Activated B cell treated with CpG ODN at 0.5 μM for 24 hours (primary cell): ENCODE data around the gene ARHGAP32. TPM values are rescaled to one million over a fixed set of nuclear protein-coding genes. Genes with fewer than 3 reads are reported as not detected.
A peak's percentile ranks its signal among the peaks of the same experiment; 100 is the strongest.

Experiments
- ATAC-seq: fragments of 200-7000 bp; cut with Tn5 transposase; one replicate; pipeline ENCODE4 v1.10.0; 2021; ENCODE audit warnings: low read depth, mild to moderate bottlenecking, moderate library complexity
- CTCF ChIA-PET: fragments of 350-600 bp; sonication (Branson Sonifier 250); formaldehyde crosslinking; loops from one replicate; lab custom pipeline; 2021; ENCODE audit warnings: antibody characterized with exemption; lab: Charles Lee
- POLR2A ChIA-PET: fragments of 350-600 bp; sonication (Branson Sonifier 250); formaldehyde crosslinking; loops from one replicate; lab custom pipeline; 2021; ENCODE audit warnings: antibody characterized with exemption; lab: Charles Lee
- DNase-seq: peaks from one replicate; pipeline ENCODE4 v3.0.0; 2022
- H3K27ac Mint-ChIP-seq: one replicate; pipeline ENCODE4 v1.8.0; 2020; ENCODE audit warnings: mixed read lengths
- H3K27me3 Mint-ChIP-seq: one replicate; pipeline ENCODE4 v1.8.0; 2021; ENCODE audit warnings: mixed read lengths
- H3K36me3 Mint-ChIP-seq: one replicate; pipeline ENCODE4 v1.8.0; 2021; ENCODE audit warnings: low read depth, mixed read lengths
- H3K4me1 Mint-ChIP-seq: one replicate; pipeline ENCODE4 v1.8.0; 2021; ENCODE audit warnings: mixed read lengths
- H3K4me3 Mint-ChIP-seq: one replicate; pipeline ENCODE4 v1.8.0; 2020; ENCODE audit warnings: mild to moderate bottlenecking, mixed read lengths
- H3K9me3 Mint-ChIP-seq: one replicate; pipeline ENCODE4 v1.8.0; 2020; ENCODE audit warnings: mixed read lengths
- intact Hi-C: fragments of 100-400 bp; cut with micrococcal nuclease; formaldehyde crosslinking; loops from one replicate; pipeline ENCODE4 v1.15.1; 2024
- total RNA-seq: library from RNA; stranded (reverse); gene quantifications from 2 replicates; pipeline ENCODE4 v1.2.3, GENCODE V29; 2022
- TF ChIP-seq, protein P1 (sequence below): fragments of 200-600 bp; IDR thresholded peaks from one replicate; pipeline ENCODE4 v1.8.0; 2022; ENCODE audit warnings: antibody characterized with exemption, mild to moderate bottlenecking

The ARHGAP32 gene
- total RNA-seq, 1 donor from 2014 or later: 6.0 TPM

DNA sequence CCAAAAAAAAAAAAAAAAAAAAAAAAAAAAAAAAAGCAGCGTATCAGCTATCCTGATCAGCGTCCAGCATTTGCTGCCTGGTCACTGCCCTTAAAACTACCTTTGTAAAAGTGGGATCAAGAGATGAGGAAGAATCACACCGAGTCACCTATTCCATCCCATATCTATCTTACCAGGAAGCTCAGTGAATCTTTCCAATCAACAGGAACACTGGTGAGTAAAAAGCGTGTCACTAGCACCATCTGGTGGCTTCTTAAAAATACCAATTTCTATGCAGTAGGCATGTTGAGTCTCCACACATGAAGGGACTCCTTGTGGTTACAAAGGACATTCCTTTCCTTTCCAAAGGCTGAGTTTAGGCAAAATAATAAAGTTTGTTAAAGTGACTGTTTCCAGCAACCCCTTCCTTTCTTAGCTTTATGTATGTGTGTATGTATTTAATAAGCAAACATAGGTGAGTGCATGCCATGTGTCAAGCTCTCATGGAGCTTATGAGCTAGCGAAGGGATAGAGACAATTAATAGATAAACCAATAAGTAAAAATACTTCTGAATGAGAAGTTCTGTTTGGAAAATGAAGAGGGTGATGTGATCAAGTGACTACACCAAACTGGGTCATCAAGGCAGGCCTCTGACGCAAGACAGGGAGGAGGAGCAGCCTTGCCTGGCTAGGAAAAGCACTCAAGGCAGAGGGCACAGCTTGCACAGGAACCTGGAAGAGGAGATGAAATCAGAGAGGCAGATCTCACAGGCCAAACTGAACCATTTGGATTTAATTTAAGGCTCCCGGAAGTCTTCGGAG lies 235.5 kb downstream of the ARHGAP32 start:
- DNase-seq: no peak
- Mint-ChIP-seq H3K4me1 (peaks cover 2% of the 10 kb centered on the region), H3K4me3 (no peak overlapping the region), H3K9me3 (no peaks in the 10 kb centered on the region), H3K36me3 (no peaks in the 10 kb centered on the region), H3K27me3 (peaks cover 14% of the 10 kb centered on the region), H3K27ac (no peak overlapping the region)
- TF ChIP-seq, protein P1, sequence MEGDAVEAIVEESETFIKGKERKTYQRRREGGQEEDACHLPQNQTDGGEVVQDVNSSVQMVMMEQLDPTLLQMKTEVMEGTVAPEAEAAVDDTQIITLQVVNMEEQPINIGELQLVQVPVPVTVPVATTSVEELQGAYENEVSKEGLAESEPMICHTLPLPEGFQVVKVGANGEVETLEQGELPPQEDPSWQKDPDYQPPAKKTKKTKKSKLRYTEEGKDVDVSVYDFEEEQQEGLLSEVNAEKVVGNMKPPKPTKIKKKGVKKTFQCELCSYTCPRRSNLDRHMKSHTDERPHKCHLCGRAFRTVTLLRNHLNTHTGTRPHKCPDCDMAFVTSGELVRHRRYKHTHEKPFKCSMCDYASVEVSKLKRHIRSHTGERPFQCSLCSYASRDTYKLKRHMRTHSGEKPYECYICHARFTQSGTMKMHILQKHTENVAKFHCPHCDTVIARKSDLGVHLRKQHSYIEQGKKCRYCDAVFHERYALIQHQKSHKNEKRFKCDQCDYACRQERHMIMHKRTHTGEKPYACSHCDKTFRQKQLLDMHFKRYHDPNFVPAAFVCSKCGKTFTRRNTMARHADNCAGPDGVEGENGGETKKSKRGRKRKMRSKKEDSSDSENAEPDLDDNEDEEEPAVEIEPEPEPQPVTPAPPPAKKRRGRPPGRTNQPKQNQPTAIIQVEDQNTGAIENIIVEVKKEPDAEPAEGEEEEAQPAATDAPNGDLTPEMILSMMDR: peak; percentile 31
- intact Hi-C loops: loop anchor here (1.0 kb wide), 4 partner anchors 72 to 925 kb away; no protein-coding TSS in a partner anchor
- ChIA-PET CTCF (interaction anchor here (0.7 to 7.7 kb wide), 30 partner anchors 8 to 927 kb away, joined by 3 to 172 read pairs (median 5); partner anchors contain the start of gene KCNJ5), POLR2A (interaction anchor here (0.6 to 0.9 kb wide), 2 partner anchors 71 to 915 kb away, joined by 3 to 4 read pairs; no protein-coding TSS in a partner anchor)
- ATAC-seq: peak; percentile 49

DNA sequence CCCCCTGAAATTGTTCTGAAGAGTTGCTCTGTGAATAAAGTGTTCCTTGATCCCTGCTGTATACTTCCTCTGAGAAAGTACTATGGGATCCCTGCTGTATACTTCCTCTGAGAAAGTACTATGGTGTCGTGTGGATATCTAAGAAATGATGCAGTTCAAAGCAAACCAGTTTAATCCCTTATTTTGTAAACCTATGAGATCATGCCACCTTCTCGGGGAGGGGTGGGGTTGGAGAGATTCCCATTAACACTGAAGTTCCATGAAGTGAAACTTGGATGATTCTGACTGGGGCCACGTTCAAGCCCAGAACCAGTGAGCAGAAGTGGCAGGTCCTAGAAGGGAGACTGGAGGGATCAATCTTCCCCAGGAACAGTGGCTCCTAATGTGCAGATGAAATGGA lies 236.5 kb downstream of the ARHGAP32 start:
- CTCF ChIA-PET: interaction anchor here (0.7 to 7.7 kb wide), 20 partner anchors 8 to 926 kb away, joined by 3 to 172 read pairs (median 6); no protein-coding TSS in a partner anchor
- no peak overlapping the region for H3K27ac Mint-ChIP-seq

DNA sequence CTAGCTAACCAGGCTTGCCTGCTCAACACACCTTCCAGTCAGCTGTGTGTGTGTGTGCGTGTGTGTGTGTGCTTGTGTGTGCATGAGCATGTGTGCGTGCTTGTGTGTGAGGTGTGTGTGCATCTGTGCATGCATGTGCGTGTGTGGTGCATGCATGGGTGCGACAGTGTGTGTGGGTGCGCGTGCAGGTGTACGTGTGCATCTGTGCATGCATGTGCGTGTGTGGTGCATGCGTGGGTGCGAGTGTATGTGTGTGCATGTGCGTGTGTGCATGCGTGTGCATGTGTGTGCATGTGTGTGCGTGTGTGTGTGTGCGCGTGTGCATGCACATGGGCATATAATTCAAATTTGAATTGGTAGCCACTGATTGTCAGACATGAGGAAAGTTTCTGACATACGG lies 239.0 kb downstream of the ARHGAP32 start:
- Mint-ChIP-seq H3K9me3 (no peaks in the 10 kb centered on the region), H3K27me3 (peaks cover 27% of the 10 kb centered on the region), H3K4me1 (peaks cover 2% of the 10 kb centered on the region), H3K36me3 (no peaks in the 10 kb centered on the region), H3K4me3 (no peak overlapping the region), H3K27ac (no peak overlapping the region)
- CTCF ChIA-PET: interaction anchor here (7.7 kb wide), 1 partner anchor 67 kb away, joined by 172 read pairs; no protein-coding TSS in a partner anchor
- intact Hi-C loops: no loop called here
- POLR2A ChIA-PET: no interaction called here
- ATAC-seq: no peak
- TF ChIP-seq, protein P1: no peak
- DNase-seq: no peak

More for the DNA sequence above, 236.5 kb downstream of the ARHGAP32 start:
- Mint-ChIP-seq H3K9me3 (no peaks in the 10 kb centered on the region), H3K4me1 (peaks cover 2% of the 10 kb centered on the region), H3K27me3 (peaks cover 15% of the 10 kb centered on the region), H3K4me3 (no peak overlapping the region), H3K36me3 (no peaks in the 10 kb centered on the region)
- TF ChIP-seq, protein P1: no peak
- intact Hi-C loops: loop anchor here (1.0 kb wide), 4 partner anchors 71 to 924 kb away; no protein-coding TSS in a partner anchor
- POLR2A ChIA-PET: interaction anchor here (0.6 kb wide), 1 partner anchor 916 kb away, joined by 3 read pairs; no protein-coding TSS in a partner anchor
- no peak for DNase-seq
- no peak for ATAC-seq

DNA sequence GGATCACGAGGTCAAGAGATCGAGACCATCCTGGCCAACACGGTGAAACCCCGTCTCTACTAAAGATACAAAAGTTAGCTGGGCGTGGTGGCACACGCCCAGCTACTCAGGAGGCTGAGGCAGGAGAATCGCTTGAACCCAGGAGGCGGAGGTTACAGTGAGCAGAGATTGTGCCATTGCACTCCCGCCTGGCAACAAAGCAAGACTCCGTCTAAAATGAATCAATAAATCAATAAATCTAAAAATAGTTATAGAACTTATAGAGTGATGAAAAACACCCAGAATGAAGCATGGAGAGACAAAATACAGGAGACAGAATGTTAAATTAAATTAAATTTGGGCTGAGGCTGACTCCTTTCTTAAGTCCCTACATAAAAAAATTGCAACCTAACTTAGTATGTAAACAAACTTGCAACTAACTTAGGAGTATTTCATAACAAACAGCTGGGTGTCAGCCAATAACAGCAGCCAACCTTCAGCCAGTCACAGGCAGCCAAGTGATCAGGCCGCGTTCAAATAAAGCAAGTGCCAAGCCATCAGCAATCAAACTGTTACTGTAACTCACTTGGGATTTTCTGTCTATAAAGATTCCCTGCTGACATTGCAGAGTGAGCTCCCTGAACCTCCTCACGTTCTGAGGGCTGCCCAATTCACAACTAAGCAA lies 242.2 kb downstream of the ARHGAP32 start:
- POLR2A ChIA-PET: no interaction called here
- ATAC-seq (no peak), DNase-seq (no peak)
- TF ChIP-seq, protein P1: no peak
- Mint-ChIP-seq H3K36me3 (no peaks in the 10 kb centered on the region), H3K9me3 (no peaks in the 10 kb centered on the region), H3K4me1 (no peaks in the 10 kb centered on the region), H3K4me3 (no peak overlapping the region), H3K27ac (no peak overlapping the region), H3K27me3 (peaks cover 28% of the 10 kb centered on the region)
- CTCF ChIA-PET: interaction anchor here (0.8 to 5.4 kb wide), 4 partner anchors 64 to 792 kb away, joined by 3 to 44 read pairs (median 3); no protein-coding TSS in a partner anchor
- intact Hi-C loops: no loop called here
